Peyer's patch (tissue), 4 donors: Measurements from ENCODE around the gene TBRG4. TPM values are rescaled to one million over a fixed set of nuclear protein-coding genes. Genes with fewer than 3 reads are reported as not detected.

Experiments
- DNase-seq, 3 donors: peaks; one replicate each; pipeline ENCODE4 v3.0.0-alpha.2; 2017 to 2019
- H3K27ac ChIP-seq, 4 donors: fragments of 200-600 bp; sonication (generic); one replicate each; pipeline ENCODE4 v1.5.1; 2016 to 2019
- H3K27me3 ChIP-seq, 2 donors: fragments of 200-600 bp; sonication (generic); one replicate each; pipeline ENCODE4 v1.5.1; 2019
- H3K36me3 ChIP-seq, 3 donors: fragments of 200-600 bp; sonication (generic); one replicate each; pipeline ENCODE4 v1.5.1; 2016 to 2019
- H3K4me1 ChIP-seq, 4 donors: fragments of 200-600 bp; sonication (generic); one replicate each; pipeline ENCODE4 v1.5.1; 2016 to 2019
- H3K4me3 ChIP-seq, 4 donors: fragments of 200-600 bp; sonication (generic); 1 replicate in 3 of 4; 2 replicates in 1 of 4; pipeline ENCODE4 v1.5.1; 2016 to 2019; ENCODE audit warnings: mild to moderate bottlenecking in 1 of 4
- H3K9me3 ChIP-seq, 4 donors: fragments of 200-600 bp; sonication (generic); one replicate each; pipeline ENCODE4 v1.5.1; 2016 to 2019; ENCODE audit warnings: mild to moderate bottlenecking in 1 of 4
- CTCF ChIP-seq, 6 experiments: fragments of 450-650 bp in 4 of 6; fragments of 200-600 bp in 2 of 6; sonication (generic) in 1 of 6; IDR thresholded peaks; one replicate each; pipeline ENCODE4 v1.5.1; 2017 to 2019; ENCODE audit warnings: antibody characterized with exemption in 6 of 6, mild to moderate bottlenecking in 3 of 6, moderate library complexity in 1 of 6
- POLR2A ChIP-seq, 2 donors: fragments of 450-650 bp; IDR thresholded peaks; one replicate each; pipeline ENCODE4 v1.5.1; 2017; ENCODE audit warnings: antibody characterized with exemption in 2 of 2, mild to moderate bottlenecking in 2 of 2, moderate library complexity in 2 of 2
- total RNA-seq, 4 donors: library from RNA; depleted of rRNA; stranded (reverse); fragments of >200 nt; gene quantifications; one replicate each; pipeline ENCODE4 v1.1.0, GENCODE V29; 2016

TBRG4 gene
- total RNA-seq, 4 donors from 2014 or later: 75.5 to 117 (median 108) TPM

- H3K36me3 ChIP-seq: peaks cover 0 to 30% (median 0%) of the 10 kb centered on the region in 3 donors
- H3K9me3 ChIP-seq: no peaks in the 10 kb centered on the region
- TF ChIP-seq CTCF (IDR thresholded peaks at IDR 0.05) (no peak), POLR2A (IDR thresholded peaks at IDR 0.05) (no peak)
- no peak overlapping the region for H3K4me3 ChIP-seq
- no peak overlapping the region for H3K27ac ChIP-seq
- DNase-seq: no peak
- H3K27me3 ChIP-seq: no peaks in the 10 kb centered on the region
- H3K4me1 ChIP-seq: no peaks in the 10 kb centered on the region
Observed at GRCh38 chr7:45061806-45062425, 49.6 kb downstream of the TBRG4 start.

GRCh38 chr7:45061352-45061751 lies 50.1 kb downstream of the TBRG4 start:
- H3K27me3 ChIP-seq: no peaks in the 10 kb centered on the region
- H3K27ac ChIP-seq: no peak overlapping the region
- no peak for DNase-seq
- TF ChIP-seq POLR2A (IDR thresholded peaks at IDR 0.05): no peak
- no peak for TF ChIP-seq CTCF (IDR thresholded peaks at IDR 0.05)
- H3K4me3 ChIP-seq: no peak overlapping the region
- no peaks in the 10 kb centered on the region for H3K9me3 ChIP-seq
- H3K36me3 ChIP-seq: peaks cover 0 to 25% (median 0%) of the 10 kb centered on the region in 3 donors
- H3K4me1 ChIP-seq: no peaks in the 10 kb centered on the region

- no peak overlapping the region for H3K27ac ChIP-seq
- no peak for TF ChIP-seq CTCF (IDR thresholded peaks at IDR 0.05)
- TF ChIP-seq POLR2A (IDR thresholded peaks at IDR 0.05): no peak
- no peaks in the 10 kb centered on the region for H3K9me3 ChIP-seq
- no peak overlapping the region for H3K4me3 ChIP-seq
- no peaks in the 10 kb centered on the region for H3K4me1 ChIP-seq
- H3K36me3 ChIP-seq: peaks cover 0 to 15% (median 0%) of the 10 kb centered on the region in 3 donors
- no peak for DNase-seq
- H3K27me3 ChIP-seq: no peaks in the 10 kb centered on the region
Observed at GRCh38 chr7:45060295-45060694, 51.2 kb downstream of the TBRG4 start.

- no peaks in the 10 kb centered on the region for H3K27me3 ChIP-seq
- DNase-seq: peak in 1 of 3 donors; percentile 9
- no peak overlapping the region for H3K27ac ChIP-seq
- TF ChIP-seq POLR2A (IDR thresholded peaks at IDR 0.05): no peak
- no peak for TF ChIP-seq CTCF (IDR thresholded peaks at IDR 0.05)
- no peaks in the 10 kb centered on the region for H3K4me1 ChIP-seq
- H3K9me3 ChIP-seq: no peaks in the 10 kb centered on the region
- H3K4me3 ChIP-seq: no peak overlapping the region
- no peaks in the 10 kb centered on the region for H3K36me3 ChIP-seq
Observed at GRCh38 chr7:45057878-45058277, 53.6 kb downstream of the TBRG4 start.

GRCh38 chr7:45055594-45056219 lies 55.8 kb downstream of the TBRG4 start:
- H3K36me3 ChIP-seq: peaks cover 0 to under 1% (median 0%) of the 10 kb centered on the region in 3 donors
- TF ChIP-seq CTCF (IDR thresholded peaks at IDR 0.05) (no peak), POLR2A (IDR thresholded peaks at IDR 0.05) (no peak)
- peak in 1 of 3 donors; percentile 3 for DNase-seq
- no peak overlapping the region for H3K27ac ChIP-seq
- no peaks in the 10 kb centered on the region for H3K9me3 ChIP-seq
- no peak overlapping the region for H3K4me3 ChIP-seq
- H3K27me3 ChIP-seq: no peaks in the 10 kb centered on the region
- H3K4me1 ChIP-seq: no peaks in the 10 kb centered on the region
